ENCODE results near the gene SCD.

SCD gene

DNA sequence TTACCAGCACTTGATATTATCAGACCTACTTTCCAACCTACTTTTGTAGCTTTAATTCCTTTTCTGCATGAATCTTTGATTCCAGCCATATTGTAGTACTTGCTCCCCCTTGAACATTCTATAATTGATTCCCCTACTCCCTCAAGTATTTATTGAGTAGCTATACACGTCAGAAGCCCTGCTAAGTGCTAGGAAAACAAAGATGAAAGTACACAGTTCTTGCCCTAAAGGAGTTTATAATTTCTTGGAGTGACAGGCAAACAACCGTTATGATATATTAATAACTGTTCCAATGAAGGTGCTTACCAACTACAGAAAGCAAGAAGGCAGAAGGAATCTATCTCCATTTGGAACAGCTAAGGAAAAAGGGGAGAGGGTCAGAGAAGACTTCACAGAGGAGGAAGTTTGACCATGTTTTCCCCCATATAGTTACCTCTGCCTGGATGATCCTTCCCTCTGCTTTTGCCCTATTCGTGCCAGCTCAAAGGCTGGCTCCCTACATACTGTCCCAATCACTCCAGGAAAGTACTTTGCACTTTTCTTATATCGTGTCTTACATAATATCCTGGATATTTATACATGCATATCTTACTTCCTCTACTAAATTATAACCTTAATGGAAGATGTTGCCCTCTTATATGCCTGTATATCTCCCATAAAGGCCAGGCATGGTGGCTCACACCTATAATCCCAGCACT, 54.7 kb downstream of the SCD start:
- DNase-seq, result no peak

DNA sequence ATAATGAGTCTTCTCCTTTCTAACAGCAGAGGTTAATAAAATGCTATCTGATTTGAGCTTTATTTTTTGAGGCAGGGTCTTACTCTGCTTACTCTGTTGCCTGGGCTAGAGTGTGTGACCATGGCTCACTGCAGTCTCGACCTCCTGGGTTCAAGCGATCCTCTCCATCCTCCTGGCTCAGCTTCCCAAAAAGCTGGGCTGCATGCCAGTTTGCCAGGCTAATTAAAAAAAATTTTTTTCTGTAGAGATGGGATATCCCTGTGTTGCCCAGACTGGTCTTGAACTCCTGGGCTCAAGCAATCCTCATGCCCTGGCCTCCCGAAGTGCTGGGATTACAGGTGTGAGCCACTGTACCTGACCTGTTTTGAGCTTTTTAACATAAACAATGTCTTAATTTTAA, 56.7 kb downstream of the SCD start:
- DNase-seq, result no peak

DNA sequence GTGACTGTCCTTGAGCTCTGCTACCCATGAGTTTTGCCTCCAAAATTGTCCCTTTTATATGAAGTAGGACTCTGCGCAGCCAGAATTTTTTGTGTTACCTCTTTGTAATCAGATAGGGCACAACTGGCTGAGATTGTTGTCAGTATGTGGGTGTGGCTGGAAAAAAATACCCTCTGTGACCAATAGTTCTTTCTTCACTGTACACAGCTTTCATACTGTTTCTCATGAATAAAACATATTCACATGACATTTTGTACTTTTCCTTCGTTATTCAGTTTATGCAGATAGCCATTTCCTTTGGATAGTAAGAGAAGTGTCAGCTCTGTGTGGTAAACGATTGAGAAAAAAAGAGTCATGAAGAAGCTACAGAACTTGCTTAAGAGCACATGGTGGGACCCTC, 66.1 kb downstream of the SCD start:
- no peak for DNase-seq
